K562 (cell line): ENCODE data around the gene FOXJ3. TPM values are rescaled to one million over a fixed set of nuclear protein-coding genes. Genes with fewer than 3 reads are reported as not detected.

Experiments used
- ARHGAP35 ChIP-seq: fragments of 450-650 bp; IDR thresholded peaks from 2 replicates; pipeline ENCODE4 v1.6.1; 2018; ENCODE audit not compliant: partially characterized antibody
- ATF7 ChIP-seq: fragments of 450-650 bp; IDR thresholded peaks from 2 replicates; pipeline ENCODE4 v1.7.1; 2014; ENCODE audit warnings: mild to moderate bottlenecking, moderate library complexity
- BRD4 ChIP-seq: fragments of 200-600 bp; sonication (generic); IDR thresholded peaks from 2 replicates; pipeline ENCODE4 v1.6.1; 2017; ENCODE audit warnings: inconsistent platforms
- CBFA2T2 ChIP-seq: fragments of 450-650 bp; conservative IDR thresholded peaks from 2 replicates; pipeline ENCODE4 v1.6.1; 2017; ENCODE audit warnings: mild to moderate bottlenecking
- CGGBP1 ChIP-seq: fragments of 250-450 bp; sonication (Bioruptor Pico); IDR thresholded peaks from 2 replicates; pipeline ENCODE4 v1.9.0; 2021; ENCODE audit warnings: mild to moderate bottlenecking
- CTCF ChIP-seq, 3 experiments: IDR thresholded peaks in 2 of 3; conservative IDR thresholded peaks in 1 of 3; 2 replicates each; pipeline ENCODE4 v1.5.1; 2011 to 2012; ENCODE audit warnings: low read length in 3 of 3, mild to moderate bottlenecking in 3 of 3, control low read depth in 2 of 3, improper control_type of control experiment in 1 of 3, inconsistent platforms in 1 of 3, low read depth in 1 of 3, mixed read lengths in 1 of 3, moderate library complexity in 1 of 3; ENCODE audit not compliant: insufficient read depth in 2 of 3
- DIDO1 ChIP-seq: fragments of 450-650 bp; IDR thresholded peaks from 2 replicates; pipeline ENCODE4 v1.6.1; 2016; ENCODE audit warnings: low read depth, missing biosample characterization, missing genetic modification characterization
- ETV1 ChIP-seq: fragments of 450-650 bp; conservative IDR thresholded peaks from 2 replicates; pipeline ENCODE4 v1.6.1; 2016; ENCODE audit warnings: missing genetic modification characterization, control low read depth, low read depth, missing compliant biosample characterization
- HNRNPLL ChIP-seq: fragments of 200-400 bp; formaldehyde crosslinking; IDR thresholded peaks from 2 replicates; pipeline ENCODE4 v1.6.1; 2017; ENCODE audit warnings: low read length, low read depth, mild to moderate bottlenecking; ENCODE audit not compliant: poor library complexity, severe bottlenecking
- KLF16 ChIP-seq: IDR thresholded peaks from 2 replicates; pipeline ENCODE4 v1.6.1; 2016; ENCODE audit warnings: antibody characterized with exemption
- MYC ChIP-seq, 2 experiments: fragments of 250-450 bp in 1 of 2; sonication (Bioruptor Pico) in 1 of 2; IDR thresholded peaks; 2 replicates each; pipeline versions ENCODE4 v1.5.1 to v1.6.1; 2012 to 2021; ENCODE audit warnings: low read depth in 2 of 2, borderline replicate concordance in 1 of 2, improper control_type of control experiment in 1 of 2, low read length in 1 of 2, mild to moderate bottlenecking in 1 of 2, moderate library complexity in 1 of 2
- MYNN ChIP-seq, 2 experiments: sonication (generic); formaldehyde crosslinking in 1 of 2; IDR thresholded peaks; 2 replicates each; pipeline versions ENCODE4 v1.5.0 to v1.6.1; 2016 to 2020; ENCODE audit warnings: antibody characterized with exemption in 1 of 2, missing genetic modification reagents in 1 of 2
- PPARD ChIP-seq: fragments of 250-450 bp; sonication (Bioruptor Pico); IDR thresholded peaks from 2 replicates; pipeline ENCODE4 v1.8.0; 2022; ENCODE audit warnings: inconsistent platforms, mild to moderate bottlenecking, moderate library complexity
- PTRF ChIP-seq: fragments of 450-650 bp; IDR thresholded peaks from 2 replicates; pipeline ENCODE4 v1.6.1; 2016; ENCODE audit warnings: mild to moderate bottlenecking, missing genetic modification characterization, missing compliant biosample characterization
- RAD21 ChIP-seq, 2 experiments: fragments of 250-450 bp in 1 of 2; fragments of 450-650 bp in 1 of 2; sonication (Bioruptor Pico) in 1 of 2; formaldehyde crosslinking in 1 of 2; IDR thresholded peaks in 1 of 2; conservative IDR thresholded peaks in 1 of 2; 2 replicates each; pipeline versions ENCODE4 v1.4.0 to v1.8.0; 2020 to 2022; ENCODE audit warnings: mild to moderate bottlenecking in 2 of 2, moderate library complexity in 1 of 2
- RBM14 ChIP-seq: fragments of 200-400 bp; formaldehyde crosslinking; IDR thresholded peaks from 2 replicates; pipeline ENCODE4 v1.6.1; 2018; ENCODE audit warnings: low read depth, mild to moderate bottlenecking, low read length, moderate library complexity, borderline replicate concordance; ENCODE audit not compliant: insufficient read depth
- SLC30A9 ChIP-seq: fragments of 250-450 bp; sonication (Bioruptor Pico); IDR thresholded peaks from 2 replicates; pipeline ENCODE4 v1.8.0; 2022; ENCODE audit warnings: mild to moderate bottlenecking, moderate library complexity
- SMAD1 ChIP-seq: fragments of 150-350 bp; IDR thresholded peaks from 2 replicates; pipeline ENCODE4 v1.6.1; 2014; ENCODE audit warnings: low read length, low read depth; ENCODE audit not compliant: partially characterized antibody
- SMARCB1 ChIP-seq: IDR thresholded peaks from 2 replicates; pipeline ENCODE4 v1.6.1; 2011; ENCODE audit warnings: improper control_type of control experiment, low read depth; ENCODE audit not compliant: insufficient read length
- TCFL5 ChIP-seq: fragments of 250-450 bp; sonication (Bioruptor Pico); conservative IDR thresholded peaks from 2 replicates; pipeline ENCODE4 v1.6.1; 2021; ENCODE audit warnings: mild to moderate bottlenecking, moderate library complexity, matching md5 sums
- THRAP3 ChIP-seq: fragments of 450-650 bp; IDR thresholded peaks from 2 replicates; pipeline ENCODE4 v1.6.1; 2016; ENCODE audit warnings: mild to moderate bottlenecking, inconsistent platforms, borderline replicate concordance
- YBX1 ChIP-seq: fragments of 450-650 bp; IDR thresholded peaks from 2 replicates; pipeline ENCODE4 v1.7.1; 2016; ENCODE audit warnings: mild to moderate bottlenecking
- ZFP1 ChIP-seq: fragments of 450-650 bp; formaldehyde crosslinking; IDR thresholded peaks from 2 replicates; pipeline ENCODE4 v1.4.0; 2020; ENCODE audit warnings: mild to moderate bottlenecking, mixed read lengths
- ZNF12 ChIP-seq: sonication (generic); formaldehyde crosslinking; IDR thresholded peaks from 2 replicates; pipeline ENCODE4 v1.4.0; 2020; ENCODE audit warnings: mild to moderate bottlenecking, missing genetic modification reagents
- ZNF444 ChIP-seq: fragments of 250-450 bp; sonication (Bioruptor Pico); IDR thresholded peaks from 2 replicates; pipeline ENCODE4 v1.4.0; 2020; ENCODE audit warnings: mild to moderate bottlenecking, moderate library complexity
- ZNF695 ChIP-seq: fragments of 450-650 bp; formaldehyde crosslinking; IDR thresholded peaks from 2 replicates; pipeline ENCODE4 v1.4.0; 2020; ENCODE audit warnings: mild to moderate bottlenecking, moderate library complexity
- polyA plus RNA-seq, 8 experiments: library from polyadenylated mRNA; depleted of rRNA in 4 of 8; stranded (reverse) in 5 of 8; unstranded in 3 of 8; fragments of >200 nt; fragmentation: Nextera tagmentation in 2 of 8; fragmentation: Illumina TruSeq in 1 of 8; extraction: Ambion mirVana in 2 of 8; extraction: Trizol in 1 of 8; gene quantifications; 2 replicates each; pipeline versions ENCODE4 v1.2.1 to v1.2.3, GENCODE V29; 2011 to 2014; ENCODE audit warnings: inconsistent platforms in 1 of 8, missing spikeins in 1 of 8
- total RNA-seq, 7 experiments: library from RNA; depleted of rRNA in 6 of 7; stranded (reverse); fragments of >200 nt in 6 of 7; fragmentation: Illumina TruSeq in 2 of 7; extraction: Trizol in 2 of 7; gene quantifications; 2 replicates each; pipeline versions ENCODE4 v1.2.1 to v1.2.3, GENCODE V29; 2011 to 2021; ENCODE audit warnings: low replicate concordance in 1 of 7
- TF ChIP-seq, protein P1 (sequence below): fragments of 450-650 bp; formaldehyde crosslinking; IDR thresholded peaks from 2 replicates; pipeline ENCODE4 v1.4.0; 2020; ENCODE audit warnings: mild to moderate bottlenecking, moderate library complexity

The FOXJ3 gene
- total and polyA plus RNA-seq, 9 of the 15 experiments (the other 6 are each of a cell fraction or from before 2014, with no cell fraction given): 8.7 to 35.3 (median 23.4) TPM

DNA sequence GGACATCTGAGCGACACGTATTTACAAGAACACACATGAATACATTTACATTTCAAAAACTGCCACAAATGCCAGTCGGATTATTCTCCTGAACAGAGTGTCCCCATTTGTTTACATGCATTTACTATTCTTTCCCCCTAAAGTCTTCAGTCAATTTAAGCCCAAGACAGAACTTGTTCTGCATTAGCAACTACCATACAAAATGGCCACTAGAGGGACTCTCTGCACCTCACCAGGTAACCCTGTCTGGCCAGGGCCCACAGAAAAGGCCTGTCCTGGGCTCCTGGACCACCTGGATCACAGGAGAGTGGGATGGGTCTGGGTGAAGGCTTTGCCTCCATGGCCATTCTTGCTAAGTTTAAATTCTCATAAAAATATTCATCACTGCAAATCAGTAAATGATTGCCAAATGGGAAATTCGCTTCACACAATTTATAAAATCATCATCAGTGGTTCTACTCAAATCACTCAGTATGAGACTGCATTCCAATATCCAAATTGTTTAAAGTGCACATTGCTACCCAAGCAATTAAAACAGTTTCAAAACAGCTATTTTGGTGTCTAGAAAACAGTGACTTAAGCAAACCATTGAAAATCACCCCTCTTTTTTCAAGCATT lies 158.0 kb downstream of the FOXJ3 start (continued):
- TF ChIP-seq ZFP1 (no peak), ZNF444 (CRISPR knock-in tag) (no peak), MYC (IDR thresholded peaks at IDR 0.05; ENCODE audit: low read depth, low read length) (0 out of 2 replicates have a peak, but pooled peaks have one; percentile 11), MYC (CRISPR knock-in tag; IDR thresholded peaks at IDR 0.05; ENCODE audit: borderline replicate concordance, low read depth) (no peak), CGGBP1 (CRISPR knock-in tag) (no peak), KLF16 (0 out of 2 replicates have a peak, but pooled peaks have one; percentile 13), RBM14 (no peak), RAD21 (CRISPR knock-in tag; conservative IDR thresholded peaks at IDR 0.05 in 1 of 2, IDR thresholded peaks at IDR 0.05 in 1 of 2) (peak; percentile 39 to 78; a peak in 3 of 4 replicates), SMAD1 (no peak), ZNF12 (CRISPR knock-in tag) (no peak), HNRNPLL (no peak), MYNN (IDR thresholded peaks at IDR 0.05) (no peak), MYNN (CRISPR knock-in tag; IDR thresholded peaks at IDR 0.05) (no peak), DIDO1 (no peak), CTCF (IDR thresholded peaks at IDR 0.05 in 2 of 3, conservative IDR thresholded peaks at IDR 0.05 in 1 of 3; ENCODE audit: insufficient read depth in 2 of 3, low read depth in 1 of 3, low read length in 3 of 3) (peak; percentile 70 to 82 (median 75)), SMARCB1 (no peak), PTRF (no peak), ZNF695 (CRISPR knock-in tag) (no peak), ARHGAP35 (no peak), ATF7 (no peak), YBX1 (no peak), TCFL5 (CRISPR knock-in tag) (no peak), PPARD (CRISPR knock-in tag) (no peak), SLC30A9 (CRISPR knock-in tag) (no peak), CBFA2T2 (no peak), ETV1 (tag) (no peak), BRD4 (no peak), THRAP3 (no peak)
- TF ChIP-seq, protein P1, sequence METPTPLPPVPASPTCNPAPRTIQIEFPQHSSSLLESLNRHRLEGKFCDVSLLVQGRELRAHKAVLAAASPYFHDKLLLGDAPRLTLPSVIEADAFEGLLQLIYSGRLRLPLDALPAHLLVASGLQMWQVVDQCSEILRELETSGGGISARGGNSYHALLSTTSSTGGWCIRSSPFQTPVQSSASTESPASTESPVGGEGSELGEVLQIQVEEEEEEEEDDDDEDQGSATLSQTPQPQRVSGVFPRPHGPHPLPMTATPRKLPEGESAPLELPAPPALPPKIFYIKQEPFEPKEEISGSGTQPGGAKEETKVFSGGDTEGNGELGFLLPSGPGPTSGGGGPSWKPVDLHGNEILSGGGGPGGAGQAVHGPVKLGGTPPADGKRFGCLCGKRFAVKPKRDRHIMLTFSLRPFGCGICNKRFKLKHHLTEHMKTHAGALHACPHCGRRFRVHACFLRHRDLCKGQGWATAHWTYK (CRISPR knock-in tag): no peak
